Kidney tubule cell (primary cell): Measurements from ENCODE around the gene RASSF5.
A peak's percentile ranks its signal among the peaks of the same experiment; 100 is the strongest.
"Not testable (repeated sequence)": the region's sequence is repeated elsewhere in the genome, so short reads cannot be mapped to it uniquely, and the experiment has no call there.

Experiments
- DNase-seq: peaks from one replicate; pipeline ENCODE4 v3.0.0-alpha.2; 2018; ENCODE audit warnings: low spot score

RASSF5 gene

GRCh38 chr1:206477110-206477509 is 30.2 kb upstream of the RASSF5 start:
- DNase-seq = no peak

GRCh38 chr1:206477581-206478380 is 29.6 kb upstream of the RASSF5 start:
- DNase-seq = no peak

- DNase-seq = no peak
These were observed 28.6 kb upstream of the RASSF5 start for GRCh38 chr1:206478746-206479145.

GRCh38 chr1:206479183-206480125 is 27.9 kb upstream of the RASSF5 start:
- peak; percentile 74 for DNase-seq

- DNase-seq = no peak
These were observed 27.1 kb upstream of the RASSF5 start for GRCh38 chr1:206480211-206480610.

- no peak for DNase-seq
These were observed 24.7 kb upstream of the RASSF5 start for GRCh38 chr1:206482611-206483010.

GRCh38 chr1:206483864-206484263 is 23.5 kb upstream of the RASSF5 start:
- not testable (repeated sequence) for DNase-seq

- no peak for DNase-seq
These were observed 22.4 kb upstream of the RASSF5 start for GRCh38 chr1:206484901-206485300.

- DNase-seq = no peak
These were observed 20.1 kb upstream of the RASSF5 start for GRCh38 chr1:206486995-206487788.

GRCh38 chr1:206487970-206488369 is 19.4 kb upstream of the RASSF5 start:
- DNase-seq = no peak

- no peak for DNase-seq
These were observed 18.9 kb upstream of the RASSF5 start for GRCh38 chr1:206488466-206488865.

- DNase-seq = peak; percentile 69
These were observed 17.2 kb upstream of the RASSF5 start for GRCh38 chr1:206489980-206490770.

- DNase-seq = no peak
These were observed 16.4 kb upstream of the RASSF5 start for GRCh38 chr1:206490771-206491405.

GRCh38 chr1:206491616-206492015 is 15.7 kb upstream of the RASSF5 start:
- DNase-seq = no peak

- DNase-seq = no peak
These were observed 14.7 kb upstream of the RASSF5 start for GRCh38 chr1:206492589-206492988.

GRCh38 chr1:206493279-206493678 is 14.1 kb upstream of the RASSF5 start:
- DNase-seq = no peak

- DNase-seq = no peak
These were observed 12.3 kb upstream of the RASSF5 start for GRCh38 chr1:206495011-206495461.

- no peak for DNase-seq
These were observed 11.8 kb upstream of the RASSF5 start for GRCh38 chr1:206495493-206496046.

GRCh38 chr1:206496131-206496793 is 11.1 kb upstream of the RASSF5 start:
- DNase-seq = peak; percentile 57

GRCh38 chr1:206497363-206497762 is 10.0 kb upstream of the RASSF5 start:
- no peak for DNase-seq
